COLO668 (cell line): ENCODE data around the gene RBP3.

Source experiments
- DNase-seq: peaks from one replicate; lab custom pipeline; 2025; ENCODE audit not compliant: unreplicated experiment; lab: John Stamatoyannopoulos, UW

Gene RBP3

GRCh38 chr10:47336387-47337134 is 11.6 kb upstream of the RBP3 start:
- no peak for DNase-seq

GRCh38 chr10:47337310-47337709 is 10.9 kb upstream of the RBP3 start:
- DNase-seq, result no peak

- no peak for DNase-seq
Observed at GRCh38 chr10:47339186-47339735, 8.9 kb upstream of the RBP3 start.

GRCh38 chr10:47339759-47340607 is 8.2 kb upstream of the RBP3 start:
- no peak for DNase-seq

- DNase-seq, result peak; percentile 34
Observed at GRCh38 chr10:47340608-47341170, 7.5 kb upstream of the RBP3 start.

DNA sequence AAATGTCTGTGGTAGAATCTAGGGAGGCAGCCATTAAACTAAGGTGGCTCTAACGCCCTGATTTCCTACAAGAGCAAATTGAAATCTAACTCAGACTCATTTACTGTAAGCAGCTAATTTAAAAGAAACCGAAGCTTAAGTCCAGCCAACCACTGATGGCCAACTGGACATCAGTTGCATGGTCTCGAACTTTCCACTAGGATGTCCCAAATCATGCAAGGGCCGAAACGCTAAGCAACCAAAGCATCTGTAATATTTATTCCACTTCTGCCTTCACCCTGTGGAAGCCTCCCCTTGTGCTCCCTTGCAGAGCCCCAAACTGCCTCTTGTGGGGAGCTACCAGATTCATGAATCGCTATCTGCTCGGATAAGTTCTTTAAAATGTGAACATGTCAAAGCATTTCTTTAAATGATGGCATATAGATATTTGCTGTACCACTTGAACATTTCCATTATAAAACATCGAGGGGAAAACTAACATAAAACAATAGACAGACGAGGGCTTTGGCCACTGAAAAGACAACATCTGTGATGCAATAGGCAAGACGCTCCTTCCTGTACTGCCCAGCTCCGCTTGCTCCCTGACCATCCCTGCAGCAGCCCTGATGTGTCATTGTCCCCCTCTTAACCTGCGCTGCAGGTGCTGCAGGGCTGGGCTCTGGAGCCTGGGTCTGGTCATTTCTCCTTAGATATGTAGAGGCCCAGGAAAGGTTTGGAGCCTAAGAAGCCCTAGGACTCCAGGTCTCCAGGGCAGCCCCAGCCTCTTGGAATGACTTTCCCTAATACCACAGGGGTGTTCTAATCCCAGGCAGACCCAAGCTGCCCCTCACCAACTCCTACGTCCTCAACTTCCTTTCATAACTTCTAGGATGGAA is 2.9 kb upstream of the RBP3 start:
- DNase-seq, result no peak

- no peak for DNase-seq
Observed at GRCh38 chr10:47346581-47347302, 1.4 kb upstream of the RBP3 start.

DNA sequence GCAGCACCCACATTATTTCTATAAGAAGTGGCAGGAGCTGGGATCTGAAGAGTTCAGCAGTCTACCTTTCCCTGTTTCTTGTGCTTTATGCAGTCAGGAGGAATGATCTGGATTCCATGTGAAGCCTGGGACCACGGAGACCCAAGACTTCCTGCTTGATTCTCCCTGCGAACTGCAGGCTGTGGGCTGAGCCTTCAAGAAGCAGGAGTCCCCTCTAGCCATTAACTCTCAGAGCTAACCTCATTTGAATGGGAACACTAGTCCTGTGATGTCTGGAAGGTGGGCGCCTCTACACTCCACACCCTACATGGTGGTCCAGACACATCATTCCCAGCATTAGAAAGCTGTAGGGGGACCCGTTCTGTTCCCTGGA is 874 bp upstream of the RBP3 start:
- DNase-seq, result no peak

DNA sequence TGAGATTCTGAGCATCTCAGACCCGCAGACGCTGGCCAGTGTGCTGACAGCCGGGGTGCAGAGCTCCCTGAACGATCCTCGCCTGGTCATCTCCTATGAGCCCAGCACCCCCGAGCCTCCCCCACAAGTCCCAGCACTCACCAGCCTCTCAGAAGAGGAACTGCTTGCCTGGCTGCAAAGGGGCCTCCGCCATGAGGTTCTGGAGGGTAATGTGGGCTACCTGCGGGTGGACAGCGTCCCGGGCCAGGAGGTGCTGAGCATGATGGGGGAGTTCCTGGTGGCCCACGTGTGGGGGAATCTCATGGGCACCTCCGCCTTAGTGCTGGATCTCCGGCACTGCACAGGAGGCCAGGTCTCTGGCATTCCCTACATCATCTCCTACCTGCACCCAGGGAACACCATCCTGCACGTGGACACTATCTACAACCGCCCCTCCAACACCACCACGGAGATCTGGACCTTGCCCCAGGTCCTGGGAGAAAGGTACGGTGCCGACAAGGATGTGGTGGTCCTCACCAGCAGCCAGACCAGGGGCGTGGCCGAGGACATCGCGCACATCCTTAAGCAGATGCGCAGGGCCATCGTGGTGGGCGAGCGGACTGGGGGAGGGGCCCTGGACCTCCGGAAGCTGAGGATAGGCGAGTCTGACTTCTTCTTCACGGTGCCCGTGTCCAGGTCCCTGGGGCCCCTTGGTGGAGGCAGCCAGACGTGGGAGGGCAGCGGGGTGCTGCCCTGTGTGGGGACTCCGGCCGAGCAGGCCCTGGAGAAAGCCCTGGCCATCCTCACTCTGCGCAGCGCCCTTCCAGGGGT is 703 bp downstream of the RBP3 start:
- no peak for DNase-seq

DNA sequence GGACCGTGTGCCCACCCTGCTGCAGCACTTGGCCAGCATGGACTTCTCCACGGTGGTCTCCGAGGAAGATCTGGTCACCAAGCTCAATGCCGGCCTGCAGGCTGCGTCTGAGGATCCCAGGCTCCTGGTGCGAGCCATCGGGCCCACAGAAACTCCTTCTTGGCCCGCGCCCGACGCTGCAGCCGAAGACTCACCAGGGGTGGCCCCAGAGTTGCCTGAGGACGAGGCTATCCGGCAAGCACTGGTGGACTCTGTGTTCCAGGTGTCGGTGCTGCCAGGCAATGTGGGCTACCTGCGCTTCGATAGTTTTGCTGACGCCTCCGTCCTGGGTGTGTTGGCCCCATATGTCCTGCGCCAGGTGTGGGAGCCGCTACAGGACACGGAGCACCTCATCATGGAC is 1.4 kb downstream of the RBP3 start:
- DNase-seq, result no peak

DNA sequence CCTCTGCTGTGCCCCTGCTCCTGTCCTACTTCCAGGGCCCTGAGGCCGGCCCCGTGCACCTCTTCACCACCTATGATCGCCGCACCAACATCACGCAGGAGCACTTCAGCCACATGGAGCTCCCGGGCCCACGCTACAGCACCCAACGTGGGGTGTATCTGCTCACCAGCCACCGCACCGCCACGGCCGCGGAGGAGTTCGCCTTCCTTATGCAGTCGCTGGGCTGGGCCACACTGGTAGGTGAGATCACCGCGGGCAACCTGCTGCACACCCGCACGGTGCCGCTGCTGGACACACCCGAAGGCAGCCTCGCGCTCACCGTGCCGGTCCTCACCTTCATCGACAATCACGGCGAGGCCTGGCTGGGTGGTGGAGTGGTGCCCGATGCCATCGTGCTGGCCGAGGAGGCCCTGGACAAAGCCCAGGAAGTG is 1.8 kb downstream of the RBP3 start:
- DNase-seq, result no peak

- no peak for DNase-seq
Observed at GRCh38 chr10:47350671-47351640, 2.8 kb downstream of the RBP3 start.

- DNase-seq, result no peak
Observed at GRCh38 chr10:47351899-47352815, 4.0 kb downstream of the RBP3 start.

GRCh38 chr10:47353351-47353750 is 5.2 kb downstream of the RBP3 start:
- no peak for DNase-seq

- peak; percentile 3 for DNase-seq
Observed at GRCh38 chr10:47354165-47354564, 6.0 kb downstream of the RBP3 start.

DNA sequence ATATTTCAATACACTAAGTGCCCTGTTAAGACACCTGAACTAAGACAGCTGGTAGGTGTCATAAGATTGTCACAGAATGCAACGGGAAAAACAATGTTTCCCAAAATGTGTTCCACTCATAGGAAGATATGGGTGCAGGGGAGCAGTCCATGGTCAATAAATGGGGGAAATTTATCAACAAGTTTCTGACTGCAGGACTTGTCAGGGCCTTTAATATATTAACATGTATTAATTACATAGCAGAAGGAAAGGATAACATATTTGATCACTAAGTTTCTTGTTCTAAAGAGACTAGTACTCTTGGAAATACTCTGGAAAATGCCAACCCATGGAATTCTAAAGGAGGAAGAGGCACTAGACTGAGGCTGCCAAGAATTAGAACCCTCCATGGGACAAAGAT is 6.7 kb downstream of the RBP3 start:
- DNase-seq, result no peak

- no peak for DNase-seq
Observed at GRCh38 chr10:47356708-47357107, 8.5 kb downstream of the RBP3 start.
